Sigmoid colon (tissue), 4 donors: ENCODE data around the gene EMC7.

ENCODE experiments used
- CTCF ChIP-seq, 4 experiments: fragments of 450-650 bp in 3 of 4; fragments of 200-600 bp in 1 of 4; IDR thresholded peaks; one replicate each; pipeline ENCODE4 v1.5.1; 2016 to 2019; ENCODE audit warnings: antibody characterized with exemption in 4 of 4, mild to moderate bottlenecking in 3 of 4, moderate library complexity in 2 of 4
- EP300 ChIP-seq, 4 donors: sonication (generic); formaldehyde crosslinking; IDR thresholded peaks; one replicate each; pipeline ENCODE4 v1.6.1; 2017; ENCODE audit warnings: antibody characterized with exemption in 4 of 4
- POLR2A ChIP-seq, 2 donors: fragments of 450-650 bp; IDR thresholded peaks; one replicate each; pipeline ENCODE4 v1.6.1; 2016; ENCODE audit warnings: antibody characterized with exemption in 2 of 2, mild to moderate bottlenecking in 2 of 2, moderate library complexity in 2 of 2

DNA sequence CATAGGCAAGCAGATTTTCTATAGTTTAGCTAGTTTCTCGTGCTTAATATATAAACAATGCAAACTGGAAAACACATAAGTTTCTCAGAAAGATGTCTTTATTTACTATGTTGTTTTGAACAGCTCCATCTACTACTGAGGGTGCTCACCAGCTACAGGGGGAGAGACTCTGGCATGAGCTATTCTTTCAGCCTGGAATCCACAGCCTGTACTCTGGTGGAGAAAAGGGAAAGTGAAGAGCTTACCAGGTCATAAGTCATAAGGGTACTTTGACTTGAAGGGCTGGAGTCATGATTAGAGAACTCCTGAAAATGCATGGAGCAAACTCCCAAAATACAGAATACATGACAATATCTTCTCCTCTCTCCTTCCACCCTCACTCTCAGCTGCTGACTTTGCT lies 58.3 kb downstream of the EMC7 start:
- TF ChIP-seq EP300 (IDR thresholded peaks at IDR 0.05), result no peak
- TF ChIP-seq CTCF (IDR thresholded peaks at IDR 0.05), result no peak
- TF ChIP-seq POLR2A (IDR thresholded peaks at IDR 0.05), result no peak
